ENCODE data around the gene DNM2.

DNA sequence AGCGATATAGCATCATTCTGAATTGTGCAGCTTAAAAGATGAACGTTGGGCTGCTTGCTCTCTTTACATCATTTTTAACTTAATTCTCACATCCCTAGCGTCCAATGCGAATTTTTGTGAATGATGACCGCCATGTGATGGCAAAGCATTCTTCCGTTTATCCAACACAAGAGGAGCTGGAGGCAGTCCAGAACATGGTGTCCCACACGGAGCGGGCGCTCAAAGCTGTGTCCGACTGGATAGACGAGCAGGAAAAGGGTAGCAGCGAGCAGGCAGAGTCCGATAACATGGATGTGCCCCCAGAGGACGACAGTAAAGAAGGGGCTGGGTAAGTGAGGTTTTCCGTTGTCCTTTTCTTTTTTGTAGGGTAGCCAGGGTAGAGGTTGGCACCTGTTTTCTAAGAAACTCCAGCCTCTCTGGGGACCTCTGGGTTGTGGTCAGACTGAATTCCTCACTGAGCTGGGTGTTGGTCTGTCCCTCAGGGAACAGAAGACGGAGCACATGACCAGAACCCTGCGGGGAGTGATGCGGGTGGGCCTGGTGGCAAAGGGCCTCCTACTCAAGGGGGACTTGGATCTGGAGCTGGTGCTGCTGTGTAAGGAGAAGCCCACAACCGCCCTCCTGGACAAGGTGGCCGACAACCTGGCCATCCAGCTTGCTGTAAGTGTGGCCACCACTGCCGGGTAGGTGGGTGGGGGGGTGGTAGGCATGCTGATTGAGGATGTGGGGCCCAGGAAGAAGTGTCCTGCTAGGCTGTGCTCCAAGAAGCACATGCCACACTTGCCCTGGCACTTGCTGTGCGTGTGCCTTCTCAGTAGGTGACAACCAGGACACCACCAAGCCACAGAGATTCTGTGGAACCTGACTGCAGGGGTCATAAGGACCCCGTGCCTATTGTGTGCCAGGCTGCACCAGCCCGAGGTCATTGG lies 46.7 kb upstream of the DNM2 start:
- TF ChIP-seq, protein P1, sequence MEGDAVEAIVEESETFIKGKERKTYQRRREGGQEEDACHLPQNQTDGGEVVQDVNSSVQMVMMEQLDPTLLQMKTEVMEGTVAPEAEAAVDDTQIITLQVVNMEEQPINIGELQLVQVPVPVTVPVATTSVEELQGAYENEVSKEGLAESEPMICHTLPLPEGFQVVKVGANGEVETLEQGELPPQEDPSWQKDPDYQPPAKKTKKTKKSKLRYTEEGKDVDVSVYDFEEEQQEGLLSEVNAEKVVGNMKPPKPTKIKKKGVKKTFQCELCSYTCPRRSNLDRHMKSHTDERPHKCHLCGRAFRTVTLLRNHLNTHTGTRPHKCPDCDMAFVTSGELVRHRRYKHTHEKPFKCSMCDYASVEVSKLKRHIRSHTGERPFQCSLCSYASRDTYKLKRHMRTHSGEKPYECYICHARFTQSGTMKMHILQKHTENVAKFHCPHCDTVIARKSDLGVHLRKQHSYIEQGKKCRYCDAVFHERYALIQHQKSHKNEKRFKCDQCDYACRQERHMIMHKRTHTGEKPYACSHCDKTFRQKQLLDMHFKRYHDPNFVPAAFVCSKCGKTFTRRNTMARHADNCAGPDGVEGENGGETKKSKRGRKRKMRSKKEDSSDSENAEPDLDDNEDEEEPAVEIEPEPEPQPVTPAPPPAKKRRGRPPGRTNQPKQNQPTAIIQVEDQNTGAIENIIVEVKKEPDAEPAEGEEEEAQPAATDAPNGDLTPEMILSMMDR (IDR thresholded peaks at IDR 0.05) = no peak
- TF ChIP-seq POLR2A (IDR thresholded peaks at IDR 0.05) = no peak

Data from lower leg skin (tissue), 3 donors.